ENCODE results near the gene B4GALNT4.

The B4GALNT4 gene

GRCh38 chr11:404551-405264 is 35.4 kb downstream of the B4GALNT4 start:
- no peak for TF ChIP-seq CTCF (IDR thresholded peaks at IDR 0.05; ENCODE audit: low read depth, low read length, missing control alignments)
- H3K4me3 ChIP-seq (replicated peaks; ENCODE audit: low read depth, low read length): no peak overlapping the region
- DNase-seq (ENCODE audit: extremely low read depth, low read depth): no peak

- no peak overlapping the region for H3K4me3 ChIP-seq (replicated peaks; ENCODE audit: low read depth, low read length)
- TF ChIP-seq CTCF (IDR thresholded peaks at IDR 0.05; ENCODE audit: low read depth, low read length, missing control alignments): no peak
- no peak for DNase-seq (ENCODE audit: extremely low read depth, low read depth)
Measured at GRCh38 chr11:405323-405953, 36.1 kb downstream of the B4GALNT4 start.

- TF ChIP-seq CTCF (IDR thresholded peaks at IDR 0.05; ENCODE audit: low read depth, low read length, missing control alignments): no peak
- DNase-seq (ENCODE audit: extremely low read depth, low read depth): no peak
- H3K4me3 ChIP-seq (replicated peaks; ENCODE audit: low read depth, low read length): peak overlapping the region; percentile 35
Measured at GRCh38 chr11:405954-406795, 36.9 kb downstream of the B4GALNT4 start.

GRCh38 chr11:406796-407650 is 37.7 kb downstream of the B4GALNT4 start:
- no peak for TF ChIP-seq CTCF (IDR thresholded peaks at IDR 0.05; ENCODE audit: low read depth, low read length, missing control alignments)
- peak overlapping the region; percentile 35 for H3K4me3 ChIP-seq (replicated peaks; ENCODE audit: low read depth, low read length)
- DNase-seq (ENCODE audit: extremely low read depth, low read depth): peak; percentile 44

GRCh38 chr11:407651-408123 is 38.4 kb downstream of the B4GALNT4 start:
- no peak for TF ChIP-seq CTCF (IDR thresholded peaks at IDR 0.05; ENCODE audit: low read depth, low read length, missing control alignments)
- H3K4me3 ChIP-seq (replicated peaks; ENCODE audit: low read depth, low read length): no peak overlapping the region
- no peak for DNase-seq (ENCODE audit: extremely low read depth, low read depth)
